ENCODE data around the gene SLC7A1.

The SLC7A1 gene

GRCh38 chr13:29508130-29508875 lies 87.2 kb downstream of the SLC7A1 start:
- DNase-seq, result peak; percentile 74

- no peak for DNase-seq
Observed at GRCh38 chr13:29507356-29507755, 88.1 kb downstream of the SLC7A1 start.

GRCh38 chr13:29505950-29506349 lies 89.5 kb downstream of the SLC7A1 start:
- DNase-seq, result no peak

- DNase-seq, result no peak
Observed at GRCh38 chr13:29505511-29505910, 90.0 kb downstream of the SLC7A1 start.

GRCh38 chr13:29504691-29505090 lies 90.8 kb downstream of the SLC7A1 start:
- DNase-seq, result no peak

GRCh38 chr13:29503041-29503837 lies 92.2 kb downstream of the SLC7A1 start:
- DNase-seq, result no peak

- DNase-seq, result no peak
Observed at GRCh38 chr13:29502391-29503008, 93.0 kb downstream of the SLC7A1 start.

GRCh38 chr13:29501674-29502073 lies 93.8 kb downstream of the SLC7A1 start:
- DNase-seq, result no peak

- no peak for DNase-seq
Observed at GRCh38 chr13:29500386-29500785, 95.1 kb downstream of the SLC7A1 start.

GRCh38 chr13:29499506-29500165 lies 95.9 kb downstream of the SLC7A1 start:
- DNase-seq, result no peak

- no peak for DNase-seq
Observed at GRCh38 chr13:29498426-29499040, 97.0 kb downstream of the SLC7A1 start.

GRCh38 chr13:29497137-29497654 lies 98.3 kb downstream of the SLC7A1 start:
- DNase-seq, result no peak

- DNase-seq, result peak; percentile 4
Observed at GRCh38 chr13:29496241-29496712, 99.2 kb downstream of the SLC7A1 start.

- DNase-seq, result no peak
Observed at GRCh38 chr13:29494520-29494919, 101.0 kb downstream of the SLC7A1 start.

GRCh38 chr13:29493796-29494195 lies 101.7 kb downstream of the SLC7A1 start:
- DNase-seq, result no peak

GRCh38 chr13:29491248-29491647 lies 104.2 kb downstream of the SLC7A1 start:
- DNase-seq, result no peak

GRCh38 chr13:29490561-29490885 lies 105.0 kb downstream of the SLC7A1 start:
- DNase-seq, result no peak

GRCh38 chr13:29489650-29490560 lies 105.6 kb downstream of the SLC7A1 start:
- no peak for DNase-seq

GRCh38 chr13:29487466-29488454 lies 107.7 kb downstream of the SLC7A1 start:
- DNase-seq, result no peak

GRCh38 chr13:29486551-29486950 lies 108.9 kb downstream of the SLC7A1 start:
- no peak for DNase-seq
